NCI-H2107 (cell line): ENCODE measurements around the gene TMEM132D.

Experiments used
- DNase-seq: peaks from one replicate; lab custom pipeline; 2025; lab: John Stamatoyannopoulos, UW

The TMEM132D gene

DNA sequence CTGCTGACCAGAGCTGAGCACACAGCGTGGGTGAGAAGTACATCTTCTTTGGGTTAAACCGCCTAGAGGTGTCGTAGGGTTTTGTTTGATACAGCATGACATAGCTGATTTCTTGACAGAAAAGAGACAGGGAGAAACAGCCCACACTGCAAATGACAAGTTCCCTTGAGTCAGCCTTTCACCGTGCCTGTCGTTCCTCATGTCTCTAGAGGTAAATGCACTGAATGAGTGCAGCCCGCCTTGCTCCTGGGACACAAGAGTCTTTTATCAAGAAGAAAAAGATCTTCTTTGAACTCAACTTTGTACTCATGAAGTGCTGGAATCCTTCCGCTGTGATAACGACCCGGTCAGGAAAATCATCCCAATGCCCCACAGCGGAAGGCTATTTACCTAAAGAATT is 77.6 kb downstream of the TMEM132D start:
- no peak for DNase-seq

DNA sequence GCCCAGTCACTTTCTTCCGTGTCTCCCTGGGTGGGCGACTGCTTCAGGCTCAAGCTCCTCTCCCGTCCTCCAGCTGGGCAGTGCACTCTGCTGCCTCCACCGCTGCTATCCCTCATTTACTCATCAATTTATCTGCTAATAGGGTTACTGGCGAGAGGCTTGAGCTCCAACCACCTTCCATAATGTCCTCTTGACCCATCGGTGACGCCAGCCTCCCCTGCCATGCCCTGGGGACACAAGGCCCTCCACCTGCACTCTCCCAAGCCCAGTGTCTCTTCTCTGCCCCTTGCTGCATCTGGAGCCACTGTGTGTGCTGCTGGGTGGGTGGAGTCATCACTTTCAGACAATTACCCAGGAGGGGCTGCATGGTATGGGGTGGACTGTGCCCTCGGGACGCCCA is 78.5 kb downstream of the TMEM132D start:
- DNase-seq: no peak

DNA sequence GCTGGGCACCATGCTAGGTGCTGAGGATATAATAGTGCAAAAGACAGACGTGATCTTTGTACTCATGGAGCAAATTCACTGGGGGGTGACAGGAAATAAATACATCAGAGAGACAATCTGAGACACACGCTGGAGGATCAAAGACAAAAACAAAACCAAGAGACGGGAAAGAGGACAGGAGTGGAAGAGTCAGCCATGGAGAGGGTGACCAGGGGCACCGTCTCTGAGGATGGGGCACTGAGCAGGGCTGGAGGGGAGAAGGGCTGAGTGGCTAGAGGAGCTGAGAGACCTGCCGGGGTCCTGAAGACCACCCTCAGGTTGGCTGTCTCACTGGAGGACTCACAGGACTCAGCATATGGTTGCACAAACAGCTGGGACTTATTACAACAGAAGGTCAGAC is 81.9 kb downstream of the TMEM132D start:
- no peak for DNase-seq

DNA sequence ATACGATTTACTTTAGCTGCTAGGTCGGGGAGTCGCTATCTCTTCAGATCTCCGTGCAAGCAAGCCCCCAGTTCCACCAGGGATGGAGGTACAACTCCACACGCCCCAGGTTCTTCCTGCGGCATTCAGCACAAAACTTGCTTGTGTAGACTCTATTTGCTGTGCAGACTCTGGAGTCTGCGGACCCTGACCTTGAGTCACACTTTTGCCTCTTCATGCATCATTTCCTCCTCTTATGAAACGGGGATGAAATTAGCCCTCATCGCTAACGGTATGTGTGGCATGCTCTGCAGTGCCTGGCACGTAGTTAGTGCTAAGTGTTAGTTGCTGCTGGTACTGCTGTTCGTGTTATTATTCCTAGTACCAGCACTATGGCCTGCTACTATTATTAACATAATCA is 84.4 kb downstream of the TMEM132D start:
- no peak for DNase-seq

DNA sequence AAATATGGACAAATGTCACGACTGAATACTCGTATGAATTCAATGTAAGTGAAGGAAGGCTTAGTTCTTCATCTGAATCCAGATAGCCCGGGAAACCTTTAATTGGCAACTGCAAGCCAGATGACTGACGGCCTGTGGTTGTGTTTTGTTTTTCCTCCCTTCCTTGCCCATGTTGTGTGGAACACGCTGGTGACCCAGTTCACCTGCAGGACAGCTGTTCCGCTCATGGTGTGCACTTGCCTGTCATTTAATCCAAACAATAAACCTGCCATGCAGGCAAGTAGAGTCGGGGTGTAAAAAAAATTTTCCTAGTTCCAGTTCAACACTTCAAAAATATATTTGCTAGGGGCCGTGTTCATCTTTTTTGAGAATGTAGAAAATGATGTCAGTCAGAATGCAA is 88.0 kb downstream of the TMEM132D start:
- DNase-seq: no peak

DNA sequence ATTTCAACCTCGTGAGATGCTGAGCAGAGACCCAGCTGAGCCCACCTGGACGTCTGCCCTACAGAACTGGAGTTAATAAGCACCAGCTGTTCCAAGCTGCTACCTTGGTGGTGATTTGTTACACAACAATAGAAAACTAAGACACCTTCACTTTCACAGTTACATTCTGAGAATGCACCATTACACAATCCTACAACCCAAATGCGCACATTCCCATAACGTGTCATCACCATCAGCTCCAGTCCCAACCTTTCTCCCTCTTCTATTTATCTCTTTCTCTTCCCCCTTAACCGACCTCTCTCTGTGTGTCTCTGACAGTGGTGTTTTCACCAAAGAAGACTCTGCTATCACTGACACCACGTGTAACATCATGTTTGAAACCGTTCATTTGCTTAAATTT is 91.9 kb downstream of the TMEM132D start:
- DNase-seq: no peak

DNA sequence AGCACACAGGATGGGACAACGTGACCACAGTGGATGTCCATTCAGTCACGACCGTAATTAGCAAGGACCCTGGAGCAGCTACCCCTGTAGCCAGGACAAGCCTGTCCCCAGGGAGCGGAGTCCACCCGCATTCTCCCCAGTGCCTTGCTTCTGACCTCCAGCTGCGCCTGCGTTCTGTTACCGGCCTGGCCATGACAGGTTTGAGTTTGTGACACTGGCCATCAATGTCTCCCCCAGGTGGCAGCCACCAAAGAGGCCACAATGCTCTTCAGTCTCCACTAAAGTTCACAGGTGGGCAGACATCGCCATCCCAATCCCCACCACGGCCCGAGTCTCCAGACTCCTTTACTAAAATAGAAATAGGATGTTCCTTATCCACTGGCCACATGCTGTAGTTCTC is 96.7 kb downstream of the TMEM132D start:
- DNase-seq: no peak

DNA sequence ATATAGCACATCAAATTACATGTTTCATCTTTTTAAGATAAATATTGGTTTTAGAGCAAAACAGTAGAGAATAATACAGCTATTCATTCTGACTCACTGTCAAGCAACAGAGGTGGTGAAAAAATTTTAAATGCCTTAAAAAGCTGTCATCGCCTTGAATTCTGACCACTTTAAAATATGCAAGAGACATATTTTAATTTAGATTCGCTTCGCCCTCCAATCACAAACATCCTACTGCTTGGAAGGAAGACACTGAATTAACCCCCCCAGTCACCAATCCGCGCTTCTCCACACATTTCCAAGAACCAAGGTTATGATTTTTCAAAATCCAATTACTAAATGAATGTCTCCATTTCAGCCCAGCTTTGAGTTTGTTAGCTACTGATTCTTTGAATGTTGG is 112.4 kb downstream of the TMEM132D start:
- DNase-seq: no peak

DNA sequence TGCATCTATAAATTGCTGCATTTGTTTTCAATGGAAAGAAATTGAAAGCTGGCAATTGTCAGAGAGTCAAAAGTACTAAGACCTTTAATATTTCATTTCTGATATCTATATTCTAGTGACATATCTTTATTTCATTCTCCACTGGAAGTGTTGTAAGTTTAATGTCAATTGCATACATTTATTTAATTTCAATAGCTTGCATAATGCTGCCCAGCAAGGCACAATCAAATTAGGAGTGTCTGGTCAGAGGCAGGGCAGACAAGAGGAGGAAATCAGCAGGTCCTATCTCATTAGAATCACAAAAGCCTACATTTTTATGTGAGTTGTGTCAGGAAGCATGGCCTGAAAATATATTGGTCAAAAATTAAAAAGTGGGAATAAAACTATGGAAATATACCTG is 112.9 kb downstream of the TMEM132D start:
- no peak for DNase-seq

DNA sequence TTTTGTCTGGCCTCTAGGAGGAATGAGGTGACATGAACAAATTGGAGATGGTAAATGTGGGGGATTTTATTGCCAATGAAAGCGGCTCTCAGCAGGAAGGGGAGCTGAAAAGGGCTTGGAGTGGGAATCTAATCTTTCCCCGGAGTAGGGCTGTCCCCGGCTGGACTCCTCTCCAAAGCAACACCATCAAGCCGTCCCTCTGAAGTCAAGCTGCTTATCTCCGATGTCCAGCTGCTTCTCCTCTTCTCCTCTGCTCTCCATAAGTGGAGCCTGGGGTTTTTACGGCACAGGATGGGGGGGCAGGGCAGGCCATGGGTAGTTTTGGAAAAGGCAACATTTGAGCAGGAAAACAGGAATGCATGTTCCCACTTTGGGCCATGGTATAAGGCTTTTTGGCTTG is 113.5 kb downstream of the TMEM132D start:
- DNase-seq: no peak

DNA sequence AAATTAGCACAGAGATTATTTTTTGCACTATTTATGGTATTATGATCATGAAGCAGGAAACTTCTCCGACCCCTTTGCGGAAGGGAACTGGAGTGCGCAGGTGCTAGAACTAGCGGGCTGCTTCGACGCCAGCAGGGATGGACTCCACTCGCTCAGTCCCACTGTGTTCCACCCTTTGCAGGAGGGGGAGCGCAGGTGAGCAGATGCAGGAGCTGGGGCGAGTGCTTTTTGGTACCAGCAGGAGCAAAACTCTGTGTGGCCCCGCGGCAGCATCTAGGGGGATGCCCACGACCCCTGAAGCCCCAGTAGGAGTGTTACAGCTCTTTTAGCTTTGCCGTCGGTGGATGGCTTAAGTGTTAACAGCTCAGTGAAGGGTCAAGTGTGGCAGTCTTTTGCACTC is 113.9 kb downstream of the TMEM132D start:
- no peak for DNase-seq

DNA sequence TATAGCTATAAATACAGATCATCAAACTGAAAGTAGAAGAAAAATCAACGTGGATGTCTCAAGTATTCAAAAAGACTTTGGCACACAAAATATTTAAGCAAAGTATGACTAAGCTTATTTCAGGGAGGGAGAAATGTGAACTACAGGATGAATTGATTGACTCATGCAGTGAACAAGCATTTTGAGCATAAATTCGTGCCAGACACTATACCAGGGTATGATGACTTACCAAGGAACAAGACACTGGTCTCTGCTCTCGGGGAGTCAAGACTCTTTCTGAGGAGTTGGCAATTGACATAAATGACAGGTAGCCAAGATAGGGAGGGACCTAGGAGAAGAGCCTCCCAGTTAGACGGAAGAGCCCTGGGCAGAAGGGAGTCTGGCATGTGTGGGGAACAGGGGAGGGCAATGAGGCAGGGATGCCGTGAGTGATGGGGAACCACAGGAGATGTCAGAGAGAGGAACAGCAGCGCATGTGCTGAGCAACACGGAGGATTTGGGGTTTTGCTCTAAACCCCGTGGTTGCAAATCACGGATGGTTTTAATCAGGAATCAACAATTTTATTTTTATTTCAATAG is 115.2 kb downstream of the TMEM132D start:
- no peak for DNase-seq

DNA sequence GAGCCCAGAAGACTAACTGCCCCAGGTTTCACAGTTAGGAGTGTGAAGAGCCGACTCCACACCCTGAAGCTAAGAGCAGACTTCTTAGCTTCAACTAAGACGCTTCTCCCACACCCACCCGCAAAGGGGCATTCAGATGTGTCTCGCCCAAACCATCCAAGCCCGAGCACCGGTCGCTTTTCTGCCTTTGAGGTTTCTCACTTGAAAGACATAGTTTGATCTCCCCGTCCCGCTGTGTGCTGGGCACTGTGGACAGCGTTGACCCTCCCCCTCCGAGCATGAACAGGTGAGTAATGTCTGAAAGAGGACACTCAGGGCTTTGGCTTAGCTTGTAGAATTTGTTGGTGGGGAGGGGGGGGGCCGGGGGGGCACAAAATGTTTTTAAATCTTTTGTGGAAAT is 123.8 kb downstream of the TMEM132D start:
- no peak for DNase-seq

DNA sequence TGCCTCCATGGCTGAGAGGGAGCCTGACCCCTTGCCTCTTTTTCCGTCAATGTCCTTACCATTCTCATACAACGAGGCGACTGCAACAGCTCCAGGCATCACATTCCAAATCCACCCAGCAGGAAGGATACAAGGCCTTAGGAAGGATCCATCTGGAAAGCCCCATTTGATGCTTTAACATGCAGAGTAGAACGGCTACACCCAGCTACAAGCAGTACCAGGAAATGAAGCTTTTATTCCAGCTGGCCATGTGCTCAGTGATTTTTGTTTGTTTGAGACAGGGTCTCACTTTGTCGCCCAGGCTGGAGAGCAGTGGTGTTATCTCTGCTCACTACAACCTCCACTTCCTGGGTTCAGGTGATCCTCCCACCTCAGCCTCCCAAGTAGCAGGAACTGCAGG is 124.8 kb downstream of the TMEM132D start:
- no peak for DNase-seq

DNA sequence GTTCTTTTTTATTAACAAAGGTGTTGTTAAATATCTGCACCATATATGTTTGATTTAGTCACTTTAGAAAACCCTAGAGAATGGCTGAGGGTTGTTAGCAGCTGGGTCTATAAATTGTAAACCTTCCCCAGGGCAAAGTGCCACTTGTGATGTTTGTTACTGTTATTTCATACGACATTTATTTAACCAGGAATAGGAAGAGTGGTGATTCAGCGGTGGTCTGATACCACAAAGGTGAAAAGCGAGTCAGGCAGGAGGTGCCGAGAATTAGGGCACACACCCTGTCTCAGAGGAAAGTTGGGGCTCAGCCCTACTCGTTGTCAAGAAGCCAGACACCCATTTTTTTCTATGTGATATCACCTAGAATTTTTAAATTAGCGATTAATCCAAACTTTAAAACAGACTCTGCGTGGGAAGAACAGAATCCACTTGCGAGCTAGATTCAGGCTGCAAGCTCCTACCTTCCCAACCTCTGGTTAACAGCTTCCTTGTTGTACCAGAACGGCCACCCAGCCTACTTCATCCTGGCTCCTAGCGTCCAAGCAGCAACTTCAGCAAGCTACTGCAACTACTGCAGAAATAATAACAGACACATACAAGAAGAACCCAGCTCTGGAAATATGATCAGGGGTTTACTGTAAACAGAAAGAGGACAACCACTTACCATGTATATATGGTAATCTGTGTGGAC is 126.7 kb downstream of the TMEM132D start:
- no peak for DNase-seq

DNA sequence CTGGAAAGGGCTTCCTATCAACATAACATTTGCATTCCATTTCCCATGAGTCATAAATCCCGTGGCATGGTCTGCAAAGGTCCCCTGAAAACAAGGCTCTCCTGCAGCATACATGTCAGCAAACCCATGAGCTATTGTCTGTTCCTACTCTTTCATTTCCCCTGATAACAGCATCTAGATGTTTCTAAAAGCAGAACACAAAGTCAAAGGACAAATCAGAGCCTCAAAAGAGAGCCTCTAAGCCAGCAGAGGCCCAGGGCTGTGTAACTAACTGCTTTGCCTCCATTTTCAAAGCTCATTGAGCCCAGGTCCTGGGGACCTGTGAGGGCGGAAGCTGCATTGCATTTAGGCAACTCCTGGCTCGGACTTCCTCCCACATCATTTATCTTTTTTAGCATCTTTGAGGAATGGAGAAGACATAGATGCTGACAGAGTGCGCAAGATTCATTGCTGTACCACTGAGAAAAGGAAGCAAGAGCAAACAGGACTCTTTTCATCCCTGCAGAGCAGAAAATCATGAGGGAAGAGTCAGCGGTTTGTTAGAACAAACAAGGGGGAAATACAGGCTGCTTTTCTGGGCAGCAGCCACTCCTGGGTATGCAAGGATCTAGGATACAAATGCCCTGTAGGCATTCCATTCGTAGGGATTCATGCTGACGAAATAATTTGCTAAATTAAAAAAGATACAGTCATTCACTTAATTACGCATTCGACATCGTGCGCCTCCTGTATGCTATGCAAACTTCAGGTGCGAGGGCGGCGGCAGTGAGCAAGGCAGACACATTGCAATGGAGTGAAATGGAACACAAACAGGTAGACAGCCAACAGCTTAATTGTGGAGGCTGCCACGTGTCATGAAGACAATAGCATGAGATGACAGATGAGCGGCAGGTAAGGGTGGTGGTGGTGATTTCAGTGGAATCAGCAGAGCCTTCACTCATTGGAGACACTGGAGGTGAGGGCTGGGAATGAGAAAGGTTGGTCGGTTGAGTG is 131.0 kb downstream of the TMEM132D start:
- DNase-seq: no peak

DNA sequence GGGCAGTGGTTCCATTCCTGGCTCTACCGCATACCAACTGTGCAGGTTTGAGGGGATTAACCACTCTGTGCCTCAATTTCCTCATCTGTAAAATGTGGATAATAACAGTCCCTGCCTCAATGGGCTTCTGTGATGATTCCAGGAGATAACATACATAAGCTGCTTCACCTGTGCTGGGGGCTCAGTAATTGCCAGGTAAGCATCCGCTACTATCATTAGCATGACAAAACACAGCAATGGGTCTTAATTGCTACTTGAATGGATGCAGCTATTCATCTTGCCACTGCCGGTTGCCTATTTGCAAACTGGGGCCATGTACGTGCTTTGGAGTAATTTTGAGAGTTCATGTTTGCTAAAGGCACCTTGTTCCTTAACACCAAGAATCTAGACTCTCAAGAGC is 132.6 kb downstream of the TMEM132D start:
- no peak for DNase-seq

DNA sequence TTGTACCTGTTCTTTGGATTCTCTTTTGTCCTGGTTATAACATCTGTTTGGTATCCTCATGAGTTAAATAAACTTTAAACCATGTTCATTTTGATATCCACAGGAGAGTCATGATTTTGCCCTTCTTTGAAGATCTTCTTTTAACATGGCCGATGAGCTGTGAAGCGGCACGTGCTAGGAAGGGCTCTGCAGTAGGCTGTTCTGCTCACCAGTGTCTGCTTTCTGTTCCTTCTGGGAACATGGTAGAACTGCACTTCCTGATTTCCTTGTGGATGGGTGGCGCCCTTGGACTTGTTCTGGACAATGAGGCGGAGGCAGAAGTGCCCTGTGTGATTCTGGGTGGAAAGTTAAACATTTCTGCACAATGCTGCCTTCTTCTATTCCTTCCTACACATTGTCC is 138.1 kb downstream of the TMEM132D start:
- no peak for DNase-seq

DNA sequence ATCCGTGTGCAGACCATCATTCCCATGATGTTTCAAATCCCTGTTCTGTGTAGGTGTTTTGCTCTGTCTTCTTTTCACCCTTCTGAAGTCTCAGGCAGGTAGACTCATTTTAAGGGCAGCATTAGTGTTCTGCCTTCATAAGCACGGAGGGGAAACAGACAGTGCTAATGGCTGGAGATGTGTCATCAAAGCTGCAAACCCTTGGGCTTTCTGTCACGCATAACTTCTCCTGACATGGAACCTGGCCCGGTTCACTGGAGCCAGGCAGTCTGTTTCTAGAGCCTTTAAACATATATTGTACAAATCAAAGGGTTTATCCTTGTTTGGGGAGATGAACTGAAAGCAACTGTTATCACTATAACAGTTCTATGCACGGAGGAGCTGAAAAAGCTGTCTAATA is 141.4 kb downstream of the TMEM132D start:
- no peak for DNase-seq

DNA sequence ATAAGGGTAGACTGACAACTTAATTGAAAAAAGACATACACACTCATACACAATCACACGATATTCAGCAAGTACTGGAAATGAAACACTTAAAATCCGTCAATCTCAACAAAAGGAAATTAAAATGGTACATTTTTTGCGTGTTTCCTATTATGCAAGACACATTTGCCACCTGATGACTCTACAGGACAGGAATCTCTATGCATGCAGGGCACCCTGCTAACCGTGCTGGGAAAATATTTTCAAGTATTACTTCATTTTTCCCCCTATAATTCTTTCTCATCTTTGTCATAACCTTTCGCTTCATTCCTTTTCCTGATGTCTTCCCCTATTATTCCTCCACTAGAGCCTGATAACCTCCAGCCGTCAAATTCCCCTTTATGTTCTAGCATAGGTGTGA is 150.2 kb downstream of the TMEM132D start:
- DNase-seq: no peak

DNA sequence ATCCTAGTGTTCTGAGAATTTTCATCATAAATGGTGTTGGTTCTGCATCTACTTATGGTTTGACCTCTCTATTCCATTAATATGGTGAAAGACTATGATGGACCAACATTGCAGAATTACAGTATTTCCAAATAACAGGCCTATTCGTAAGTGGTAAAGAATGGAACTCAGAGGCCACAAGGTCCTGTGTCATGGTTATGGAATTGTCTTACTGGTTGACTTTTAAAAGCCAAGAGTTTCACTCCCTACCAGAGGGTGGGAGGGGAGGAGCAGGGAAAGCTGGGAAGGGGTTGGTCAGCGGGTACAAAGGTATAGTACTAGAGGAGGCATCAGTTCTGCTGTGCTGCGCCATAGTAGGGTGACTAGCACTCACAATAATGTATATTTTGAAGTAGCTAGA is 153.4 kb downstream of the TMEM132D start:
- no peak for DNase-seq

DNA sequence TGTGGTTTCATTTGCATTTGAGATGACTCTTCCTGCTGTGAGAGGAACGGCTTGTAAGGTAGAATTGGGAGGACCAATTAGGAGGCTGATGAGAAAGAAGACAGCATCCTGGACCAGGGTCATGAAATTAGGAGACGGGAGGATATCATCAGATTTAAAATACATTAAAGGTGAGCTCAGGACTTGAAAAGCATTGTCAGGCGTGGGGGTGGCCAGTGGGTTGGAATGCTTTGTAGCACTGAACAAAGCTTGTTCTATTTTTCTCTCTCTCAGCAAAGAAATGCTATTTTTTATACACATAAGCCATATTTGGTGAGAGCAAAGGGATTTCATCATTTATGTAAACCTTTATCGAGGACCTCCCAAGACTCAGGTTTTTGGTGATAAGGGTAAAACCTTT is 157.5 kb downstream of the TMEM132D start:
- DNase-seq: no peak

DNA sequence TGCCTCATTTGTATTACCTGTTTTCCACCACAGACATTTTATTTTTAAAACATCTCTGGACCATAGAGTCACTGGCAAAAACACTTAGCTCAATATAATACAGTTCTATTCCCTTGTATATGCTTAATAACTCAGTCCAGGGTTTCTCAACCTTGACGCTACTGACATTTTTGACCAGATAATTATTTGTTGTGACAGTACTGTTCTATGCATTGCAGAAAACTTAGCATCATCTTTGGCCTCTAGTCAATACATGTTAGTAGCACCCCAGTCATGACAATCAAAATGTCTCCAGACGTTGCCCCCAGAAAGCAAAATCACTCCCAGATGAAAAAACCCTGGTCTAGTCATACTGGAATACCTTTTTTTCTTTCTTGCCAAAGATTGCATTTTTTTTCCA is 174.7 kb downstream of the TMEM132D start:
- no peak for DNase-seq
